Spleen (tissue), 11 donors: Measurements from ENCODE around the gene ARMS2. TPM values are rescaled to one million over a fixed set of nuclear protein-coding genes. Genes with fewer than 3 reads are reported as not detected.
A peak's percentile ranks its signal among the peaks of the same experiment; 100 is the strongest.

Experiments
- DNase-seq: peaks from one replicate; pipeline ENCODE4 v3.0.0-alpha.2; 2020
- H3K27ac ChIP-seq, 8 donors: fragments of 200-600 bp; sonication (generic) in 7 of 8; 1 replicate in 4 of 8; 2 replicates in 4 of 8; pipeline versions ENCODE4 v1.5.0 to v1.8.0; 2016 to 2021; ENCODE audit warnings: inconsistent platforms in 4 of 8, mild to moderate bottlenecking in 4 of 8, moderate library complexity in 1 of 8
- H3K27me3 ChIP-seq, 7 donors: fragments of 200-600 bp; sonication (generic) in 6 of 7; replicated peaks in 1 of 7; 1 replicate in 4 of 7; 2 replicates in 3 of 7; pipeline versions ENCODE4 v1.5.0 to v1.8.0; 2016 to 2021; ENCODE audit warnings: inconsistent platforms in 3 of 7, mild to moderate bottlenecking in 1 of 7
- H3K36me3 ChIP-seq, 6 donors: fragments of 200-600 bp; sonication (generic) in 5 of 6; 1 replicate in 4 of 6; 2 replicates in 2 of 6; pipeline versions ENCODE4 v1.5.0 to v1.8.0; 2016 to 2021; ENCODE audit warnings: inconsistent platforms in 2 of 6
- H3K4me1 ChIP-seq, 6 donors: fragments of 200-600 bp; sonication (generic) in 5 of 6; 1 replicate in 3 of 6; 2 replicates in 3 of 6; pipeline versions ENCODE4 v1.5.0 to v1.8.0; 2016 to 2021; ENCODE audit warnings: inconsistent platforms in 3 of 6
- H3K4me3 ChIP-seq, 8 donors: fragments of 200-600 bp; sonication (generic) in 7 of 8; 1 replicate in 4 of 8; 2 replicates in 4 of 8; pipeline versions ENCODE4 v1.5.0 to v1.8.0; 2016 to 2021; ENCODE audit warnings: inconsistent platforms in 4 of 8, mild to moderate bottlenecking in 4 of 8, moderate library complexity in 2 of 8
- H3K9me3 ChIP-seq, 8 donors: fragments of 200-600 bp; sonication (generic) in 7 of 8; 1 replicate in 4 of 8; 2 replicates in 4 of 8; pipeline versions ENCODE4 v1.5.0 to v1.8.0; 2016 to 2021; ENCODE audit warnings: inconsistent platforms in 4 of 8
- POLR2A ChIP-seq, 3 donors: fragments of 450-650 bp; IDR thresholded peaks; one replicate each; pipeline ENCODE4 v1.5.1; 2017; ENCODE audit warnings: antibody characterized with exemption in 3 of 3, mild to moderate bottlenecking in 1 of 3
- POLR2AphosphoS5 ChIP-seq, 3 donors: sonication (generic); formaldehyde crosslinking; IDR thresholded peaks; one replicate each; pipeline ENCODE4 v1.5.1; 2017; ENCODE audit warnings: antibody characterized with exemption in 3 of 3
- WGBS, 5 donors: extraction: QIAGEN DNeasy Blood & Tissue Kit in 3 of 5; methylation state at CpG; one replicate each; pipeline versions ENCODE4 v1.1.5 to v1.1.7; 2013 to 2018; 5-methylcytosine and 5-hydroxymethylcytosine counted together
- intact Hi-C: fragments of 100-400 bp; cut with DNase I; formaldehyde crosslinking; loops from one replicate; pipeline ENCODE4 v1.15.0; 2023; ENCODE audit warnings: low total_unique reads
- polyA plus RNA-seq, 3 donors: library from polyadenylated mRNA; stranded (reverse); fragments of 200-250 nt; gene quantifications; one replicate each; pipeline ENCODE4 v1.2.1, GENCODE V29; 2013
- total RNA-seq, 7 donors: library from RNA; depleted of rRNA in 3 of 7; stranded (reverse); fragments of >200 nt in 3 of 7; fragmentation: NEBNext Ultra II Directional in 4 of 7; extraction: Animal tissue kit (Norgen Biotek cat#: 25700) in 4 of 7; gene quantifications; one replicate each; pipeline versions ENCODE4 v1.1.0 to v1.2.1, GENCODE V29; 2016 to 2021
- TF ChIP-seq, protein P1 (sequence below), 11 experiments: fragments of 200-600 bp in 7 of 11; fragments of 450-650 bp in 4 of 11; sonication (generic) in 4 of 11; IDR thresholded peaks in 8 of 11; conservative IDR thresholded peaks in 3 of 11; 1 replicate in 7 of 11; 2 replicates in 4 of 11; pipeline versions ENCODE4 v1.4.0 to v1.8.0; 2016 to 2021; ENCODE audit warnings: antibody characterized with exemption in 11 of 11, inconsistent platforms in 4 of 11, mild to moderate bottlenecking in 1 of 11
- donor health status: healthy with polysubstance abuse.
- donor health status: DM: no; HTN: no; CAD: no; lungs with moderate emphysema.
- donor health status: DM: no; HTN: no; CAD: no.
- donor health status: Bipolar disorder and iron deficiency.
- donor health status: healthy.
- donor health status: DM: no; HTN: no; CAD: no.
- donor health status: DM: yes; HTN: yes; CAD: no.

ARMS2 gene
- total and polyA plus RNA-seq, 10 donors: not detected

DNA sequence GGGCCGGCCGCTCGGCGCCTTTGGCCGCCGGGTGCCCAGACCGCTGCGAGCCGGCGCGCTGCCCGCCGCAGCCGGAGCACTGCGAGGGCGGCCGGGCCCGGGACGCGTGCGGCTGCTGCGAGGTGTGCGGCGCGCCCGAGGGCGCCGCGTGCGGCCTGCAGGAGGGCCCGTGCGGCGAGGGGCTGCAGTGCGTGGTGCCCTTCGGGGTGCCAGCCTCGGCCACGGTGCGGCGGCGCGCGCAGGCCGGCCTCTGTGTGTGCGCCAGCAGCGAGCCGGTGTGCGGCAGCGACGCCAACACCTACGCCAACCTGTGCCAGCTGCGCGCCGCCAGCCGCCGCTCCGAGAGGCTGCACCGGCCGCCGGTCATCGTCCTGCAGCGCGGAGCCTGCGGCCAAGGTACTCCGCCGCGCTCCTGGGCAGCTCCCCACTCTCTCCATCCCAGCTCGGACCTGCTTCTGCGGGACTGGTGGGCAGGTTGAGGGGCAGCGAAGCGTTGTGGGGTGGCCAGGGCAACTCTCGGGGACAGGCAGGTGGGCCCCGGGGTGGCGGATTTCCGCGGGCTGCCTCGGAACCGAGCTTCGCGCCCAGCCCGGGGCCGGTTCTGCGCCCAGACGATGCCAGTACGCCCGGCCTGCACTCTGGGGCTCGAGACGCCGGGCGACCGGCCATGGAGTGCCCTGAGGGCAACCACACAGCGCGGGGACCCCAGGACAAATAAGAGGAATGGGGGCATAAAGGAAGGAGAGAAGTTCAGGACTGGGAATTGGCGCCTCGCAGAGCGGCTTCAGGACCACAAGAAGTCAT is 7.5 kb downstream of the ARMS2 start:
- Histone ChIP-seq H3K4me3 (peak overlapping the region; percentile 26 to 73 (median 49)), H3K9me3 (no peaks in the 10 kb centered on the region), H3K27me3 (peaks cover 0 to 93% (median 49%) of the 10 kb centered on the region in 7 donors), H3K36me3 (no peaks in the 10 kb centered on the region), H3K4me1 (peaks cover 5 to 35% (median 28%) of the 10 kb centered on the region in 6 donors), H3K27ac (peak overlapping the region in 6 of 8 donors; percentile 34 to 71 (median 60))
- TF ChIP-seq POLR2A (IDR thresholded peaks at IDR 0.05): no peak
- TF ChIP-seq POLR2AphosphoS5 (IDR thresholded peaks at IDR 0.05): no peak
- TF ChIP-seq, protein P1, sequence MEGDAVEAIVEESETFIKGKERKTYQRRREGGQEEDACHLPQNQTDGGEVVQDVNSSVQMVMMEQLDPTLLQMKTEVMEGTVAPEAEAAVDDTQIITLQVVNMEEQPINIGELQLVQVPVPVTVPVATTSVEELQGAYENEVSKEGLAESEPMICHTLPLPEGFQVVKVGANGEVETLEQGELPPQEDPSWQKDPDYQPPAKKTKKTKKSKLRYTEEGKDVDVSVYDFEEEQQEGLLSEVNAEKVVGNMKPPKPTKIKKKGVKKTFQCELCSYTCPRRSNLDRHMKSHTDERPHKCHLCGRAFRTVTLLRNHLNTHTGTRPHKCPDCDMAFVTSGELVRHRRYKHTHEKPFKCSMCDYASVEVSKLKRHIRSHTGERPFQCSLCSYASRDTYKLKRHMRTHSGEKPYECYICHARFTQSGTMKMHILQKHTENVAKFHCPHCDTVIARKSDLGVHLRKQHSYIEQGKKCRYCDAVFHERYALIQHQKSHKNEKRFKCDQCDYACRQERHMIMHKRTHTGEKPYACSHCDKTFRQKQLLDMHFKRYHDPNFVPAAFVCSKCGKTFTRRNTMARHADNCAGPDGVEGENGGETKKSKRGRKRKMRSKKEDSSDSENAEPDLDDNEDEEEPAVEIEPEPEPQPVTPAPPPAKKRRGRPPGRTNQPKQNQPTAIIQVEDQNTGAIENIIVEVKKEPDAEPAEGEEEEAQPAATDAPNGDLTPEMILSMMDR (IDR thresholded peaks at IDR 0.05 in 8 of 11, conservative IDR thresholded peaks at IDR 0.05 in 3 of 11): no peak
- intact Hi-C loops: no loop called here
- 1 to 8% (median 1%) methylated on average over 9 to 95 of the region's 95 CpGs for WGBS, 5 donors
- DNase-seq: no peak

DNA sequence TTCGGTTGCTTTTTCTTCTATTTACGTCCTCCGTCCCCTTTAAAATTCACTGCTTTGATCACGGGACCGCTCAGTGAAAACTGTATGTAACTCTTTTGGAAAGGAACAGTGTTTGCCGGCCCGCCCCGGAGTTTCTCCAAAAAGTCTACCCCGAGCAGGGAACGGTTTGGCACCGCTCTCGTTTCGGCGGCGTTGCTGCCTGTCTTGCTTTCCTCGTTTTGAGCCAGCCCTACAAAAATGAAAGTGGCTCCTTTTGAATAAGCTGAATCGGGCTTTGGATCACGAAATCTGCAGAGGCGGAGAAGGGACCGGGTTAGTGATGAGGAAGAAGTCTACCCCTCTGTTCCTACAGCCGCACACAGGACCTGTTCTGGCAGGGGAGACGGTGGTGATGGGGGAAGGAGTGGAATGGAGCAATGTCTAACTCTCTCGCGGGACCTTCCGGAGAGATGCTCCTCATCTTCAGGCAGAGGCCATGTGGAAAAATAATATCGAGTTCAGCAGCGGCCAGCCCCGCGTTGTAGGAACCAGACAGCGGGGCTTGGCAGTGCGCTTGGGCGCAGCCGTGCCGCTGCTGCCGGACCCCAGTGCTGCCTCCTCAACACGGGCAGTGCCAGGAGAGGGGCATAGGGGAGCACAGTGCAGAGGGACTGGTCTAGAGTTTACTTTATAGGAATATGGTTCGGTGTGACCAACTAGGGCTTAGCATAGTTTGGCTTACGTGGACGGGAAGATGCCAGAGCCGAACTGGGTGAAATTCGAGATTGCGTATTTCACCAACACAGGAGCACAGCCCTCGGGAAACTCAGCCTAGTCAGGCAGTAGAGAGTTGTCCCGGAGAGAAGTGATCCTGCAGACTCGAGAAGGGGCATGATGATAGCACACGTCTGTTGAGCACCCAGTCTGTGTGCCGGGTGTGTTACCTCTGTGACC is 8.3 kb downstream of the ARMS2 start:
- peak overlapping the region; percentile 26 to 73 (median 49) for H3K4me3 ChIP-seq
- 15 to 31% (median 24%) methylated on average over 47 of the region's 47 CpGs for WGBS, 5 donors
- peaks cover 5 to 35% (median 28%) of the 10 kb centered on the region in 6 donors for H3K4me1 ChIP-seq
- DNase-seq: no peak
- intact Hi-C loops: no loop called here
- no peaks in the 10 kb centered on the region for H3K9me3 ChIP-seq
- TF ChIP-seq POLR2AphosphoS5 (IDR thresholded peaks at IDR 0.05): no peak
- TF ChIP-seq, protein P1 (IDR thresholded peaks at IDR 0.05 in 8 of 11, conservative IDR thresholded peaks at IDR 0.05 in 3 of 11): no peak
- H3K36me3 ChIP-seq: no peaks in the 10 kb centered on the region
- peak overlapping the region in 6 of 8 donors; percentile 34 to 71 (median 60) for H3K27ac ChIP-seq
- peaks cover 0 to 90% (median 49%) of the 10 kb centered on the region in 7 donors for H3K27me3 ChIP-seq

DNA sequence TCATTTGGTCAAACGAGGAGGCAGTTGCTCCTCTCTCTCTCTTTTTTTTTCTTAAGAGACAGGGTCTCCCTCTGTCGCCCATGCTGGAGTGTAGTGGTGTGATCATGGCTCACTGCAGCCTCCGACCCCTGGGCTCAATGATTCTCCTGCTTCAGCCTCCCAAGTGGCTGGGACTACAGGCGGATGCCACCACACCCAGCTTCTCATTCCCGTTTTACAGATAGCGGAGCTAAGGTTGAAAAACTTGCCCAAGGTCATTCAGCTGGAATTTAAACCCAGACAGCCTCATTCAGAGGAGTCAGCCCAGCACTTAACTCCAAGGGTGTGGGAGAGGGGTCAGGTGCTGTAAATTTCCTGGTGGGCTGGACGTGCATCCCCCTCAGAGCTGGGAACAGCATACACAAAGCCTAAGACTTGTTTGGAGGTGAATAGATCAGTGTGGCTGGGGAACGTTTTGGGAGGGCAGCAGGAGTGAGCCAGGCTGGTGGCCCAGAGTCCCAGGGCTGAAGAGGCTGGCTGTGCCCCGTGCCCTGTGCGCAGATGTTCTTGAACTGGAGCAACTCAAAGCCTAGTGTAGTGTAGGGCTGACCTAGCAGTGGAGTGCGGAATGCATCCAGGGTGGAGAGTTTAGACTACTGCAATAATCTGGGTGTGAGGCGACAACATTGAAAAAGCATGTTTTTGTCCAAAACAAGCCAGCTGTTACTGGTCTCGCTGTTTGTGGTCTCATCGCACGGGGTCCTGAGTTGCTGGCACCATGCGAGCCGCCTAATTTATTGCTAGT is 9.2 kb downstream of the ARMS2 start:
- H3K36me3 ChIP-seq: no peaks in the 10 kb centered on the region
- H3K4me3 ChIP-seq: peak overlapping the region in 3 of 8 donors; percentile 48 to 73 (median 59)
- no peak for TF ChIP-seq POLR2A (IDR thresholded peaks at IDR 0.05)
- no peak for TF ChIP-seq POLR2AphosphoS5 (IDR thresholded peaks at IDR 0.05)
- TF ChIP-seq, protein P1 (IDR thresholded peaks at IDR 0.05 in 8 of 11, conservative IDR thresholded peaks at IDR 0.05 in 3 of 11): no peak
- WGBS, 5 donors: 73 to 79% (median 76%) methylated on average over 17 of the region's 17 CpGs
- no peak for DNase-seq
- H3K27me3 ChIP-seq: peaks cover 0 to 85% (median 44%) of the 10 kb centered on the region in 7 donors
- intact Hi-C loops: no loop called here
- H3K9me3 ChIP-seq: no peaks in the 10 kb centered on the region
- peaks cover 5 to 41% (median 28%) of the 10 kb centered on the region in 6 donors for H3K4me1 ChIP-seq
- no peak overlapping the region for H3K27ac ChIP-seq
